NT2/D1 (cell line): Measurements from ENCODE around the gene MIEF1.

Source experiments
- SUZ12 ChIP-seq: IDR thresholded peaks from 2 replicates; pipeline ENCODE4 v1.6.1; 2011; ENCODE audit not compliant: insufficient read length, insufficient read depth; ENCODE audit errors: extremely low read depth
- ZNF274 ChIP-seq: IDR thresholded peaks from 2 replicates; pipeline ENCODE4 v1.6.1; 2011; ENCODE audit warnings: mild to moderate bottlenecking, low read depth, low read length

GRCh38 chr22:39458444-39459083 lies 43.5 kb upstream of the MIEF1 start:
- TF ChIP-seq ZNF274: no peak
- TF ChIP-seq SUZ12: no peak
